MG63 (cell line): ENCODE results near the gene NDUFAF8. TPM values are rescaled to one million over a fixed set of nuclear protein-coding genes. Genes with fewer than 3 reads are reported as not detected.

Experiments
- DNase-seq: peaks from one replicate; pipeline ENCODE4 v3.0.0-alpha.2; 2020
- H3K27me3 ChIP-seq: fragments of 250-450 bp; sonication (Bioruptor Pico); 2 replicates; pipeline ENCODE4 v1.5.1; 2020; ENCODE audit warnings: mild to moderate bottlenecking, moderate library complexity
- H3K36me3 ChIP-seq: fragments of 250-450 bp; sonication (Bioruptor Pico); 2 replicates; pipeline ENCODE4 v1.5.1; 2020; ENCODE audit warnings: mild to moderate bottlenecking, moderate library complexity
- H3K4me3 ChIP-seq: fragments of 250-450 bp; sonication (Bioruptor Pico); 2 replicates; pipeline ENCODE4 v1.5.1; 2020; ENCODE audit warnings: mild to moderate bottlenecking, moderate library complexity
- H3K9me3 ChIP-seq: fragments of 250-450 bp; sonication (Bioruptor Pico); 2 replicates; pipeline ENCODE4 v1.5.1; 2020; ENCODE audit warnings: mild to moderate bottlenecking, moderate library complexity
- total RNA-seq: library from RNA; depleted of rRNA; stranded (reverse); fragments of >200 nt; shearing (Covaris generic); gene quantifications from 2 replicates; pipeline ENCODE4 v1.2.3, GENCODE V29; 2014; ENCODE audit warnings: low replicate concordance

Gene NDUFAF8
- total RNA-seq, 1 experiment from 2014 or later: 63.1 TPM

DNA sequence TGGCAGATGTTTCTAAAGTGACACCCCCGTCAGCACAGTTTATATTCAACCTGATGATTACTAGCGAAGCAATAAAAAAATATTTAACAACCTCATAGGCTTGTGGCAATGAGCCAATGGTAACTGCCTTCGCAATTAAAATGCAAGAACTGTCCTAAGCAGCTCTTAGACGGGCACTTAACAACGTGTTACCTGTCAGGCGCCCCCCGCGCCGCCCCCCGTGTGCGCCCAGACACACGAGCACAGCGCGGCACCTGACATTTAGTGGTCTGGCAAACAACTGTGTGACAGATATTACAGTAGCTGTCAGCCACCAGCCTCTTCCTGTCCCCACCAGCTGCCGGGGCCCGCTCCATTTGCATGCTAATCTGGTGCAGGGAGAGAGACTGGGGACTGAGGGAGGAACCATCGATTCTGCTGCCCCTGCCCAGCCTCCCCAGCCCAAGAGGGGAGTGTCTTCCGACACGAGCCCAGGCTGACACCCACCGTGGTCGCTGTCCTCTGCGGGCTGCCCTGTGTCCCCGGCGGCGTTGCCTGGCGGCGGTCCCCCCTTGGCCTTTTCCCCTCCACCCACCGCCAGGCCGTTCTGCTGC lies 12.7 kb downstream of the NDUFAF8 start:
- Histone ChIP-seq H3K9me3 (no peaks in the 10 kb centered on the region), H3K4me3 (no peak overlapping the region), H3K27me3 (no peaks in the 10 kb centered on the region), H3K36me3 (peaks cover 54% of the 10 kb centered on the region)
- DNase-seq: no peak

DNA sequence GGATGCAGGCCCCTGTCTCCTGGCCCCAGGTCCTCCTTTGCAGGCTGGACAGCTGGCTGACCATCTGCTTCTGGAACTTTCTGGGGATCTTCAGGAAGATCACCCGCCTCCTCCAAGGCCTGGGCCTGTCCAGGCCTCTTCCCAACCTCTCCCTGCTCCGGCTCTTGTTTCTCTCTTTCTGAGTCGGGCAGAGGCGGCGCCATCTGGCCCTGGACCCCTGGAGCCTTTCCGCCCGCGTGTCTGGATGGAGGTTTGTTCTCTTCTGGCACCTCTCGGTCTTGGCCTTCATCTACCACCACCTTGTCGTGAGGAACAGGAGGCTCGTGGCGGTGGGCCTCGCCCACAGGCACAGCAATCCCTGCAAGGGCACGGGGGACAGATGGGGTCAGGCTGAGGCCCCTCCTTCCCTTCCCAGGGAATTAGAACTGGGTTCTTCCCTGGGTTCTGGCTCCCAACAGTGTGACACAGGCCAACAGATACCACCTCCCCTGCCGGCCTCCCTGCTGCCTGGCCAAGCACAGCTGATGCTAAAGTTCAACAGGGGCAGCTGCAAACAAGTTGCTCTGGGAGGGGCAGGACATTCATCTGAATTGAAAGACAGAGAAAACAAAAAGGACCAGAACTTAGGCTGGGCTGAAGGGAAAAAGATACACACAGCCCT lies 13.3 kb downstream of the NDUFAF8 start:
- no peaks in the 10 kb centered on the region for H3K27me3 ChIP-seq
- DNase-seq: no peak
- peaks cover 59% of the 10 kb centered on the region for H3K36me3 ChIP-seq
- H3K4me3 ChIP-seq: no peak overlapping the region
- H3K9me3 ChIP-seq: no peaks in the 10 kb centered on the region

DNA sequence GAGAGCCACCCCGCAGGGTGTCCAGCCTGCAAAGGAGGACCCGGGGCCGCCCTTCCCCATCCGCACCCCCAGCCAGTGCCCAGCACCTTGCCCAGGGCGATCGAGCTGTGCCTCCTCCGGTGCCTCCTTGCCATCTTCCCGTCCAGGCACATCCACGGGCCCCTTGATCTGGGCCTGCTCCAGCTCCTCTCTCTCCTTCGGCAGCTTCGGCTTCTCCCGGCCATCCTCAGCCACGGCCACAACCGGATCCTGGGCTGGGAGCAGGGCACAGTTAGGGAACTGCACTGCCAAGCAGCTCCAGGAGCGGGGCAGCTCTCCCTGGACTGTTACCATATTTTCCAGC lies 13.8 kb downstream of the NDUFAF8 start:
- no peaks in the 10 kb centered on the region for H3K9me3 ChIP-seq
- no peaks in the 10 kb centered on the region for H3K27me3 ChIP-seq
- peaks cover 59% of the 10 kb centered on the region for H3K36me3 ChIP-seq
- no peak for DNase-seq
- H3K4me3 ChIP-seq: no peak overlapping the region

GRCh38 chr17:81253358-81254131 lies 14.4 kb downstream of the NDUFAF8 start:
- DNase-seq: no peak
- Histone ChIP-seq H3K27me3 (no peaks in the 10 kb centered on the region), H3K36me3 (peaks cover 64% of the 10 kb centered on the region), H3K9me3 (no peaks in the 10 kb centered on the region), H3K4me3 (no peak overlapping the region)

DNA sequence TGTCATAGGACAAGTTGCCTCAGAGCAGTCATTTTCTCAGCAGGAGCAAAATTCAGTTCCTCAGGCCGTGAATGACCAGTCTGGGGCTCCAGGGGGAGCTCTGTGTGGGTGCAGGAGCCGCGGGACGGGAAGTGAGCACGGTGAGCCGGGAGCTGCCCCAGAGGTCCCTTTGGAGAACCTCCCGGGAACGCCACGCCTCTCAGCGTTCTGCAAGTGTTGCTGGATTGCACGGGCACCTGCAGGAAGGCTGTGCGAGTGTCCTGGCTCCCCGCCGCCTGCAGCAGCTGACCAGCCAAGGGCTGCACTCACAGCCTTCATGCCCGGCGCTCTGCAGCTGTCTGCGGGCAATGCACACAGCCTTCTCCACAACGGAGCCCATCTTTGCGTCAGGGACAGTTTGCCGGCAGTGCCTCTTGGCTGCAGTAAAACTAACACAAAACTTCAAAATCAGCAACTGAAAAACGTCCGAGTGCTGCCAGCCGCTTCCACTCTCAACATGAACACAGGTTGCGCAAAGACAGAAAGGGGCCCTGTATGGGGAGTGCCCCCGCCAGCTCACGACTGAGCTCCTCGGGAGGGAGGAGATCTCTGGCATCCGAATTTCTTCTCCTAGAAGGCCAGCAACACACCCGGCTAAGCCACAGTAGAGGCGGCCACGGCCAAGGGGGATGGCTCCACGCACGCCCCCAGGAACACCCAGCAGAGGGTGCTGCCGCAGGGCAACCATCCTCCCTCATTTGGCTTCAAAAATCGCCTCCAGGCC lies 16.0 kb downstream of the NDUFAF8 start:
- Histone ChIP-seq H3K36me3 (peaks cover 75% of the 10 kb centered on the region), H3K27me3 (no peaks in the 10 kb centered on the region), H3K9me3 (no peaks in the 10 kb centered on the region), H3K4me3 (no peak overlapping the region)
- DNase-seq: peak; percentile 35

- no peak overlapping the region for H3K4me3 ChIP-seq
- no peaks in the 10 kb centered on the region for H3K9me3 ChIP-seq
- H3K36me3 ChIP-seq: peaks cover 67% of the 10 kb centered on the region
- peak; percentile 71 for DNase-seq
- H3K27me3 ChIP-seq: no peaks in the 10 kb centered on the region
Observed at GRCh38 chr17:81256616-81257015, 17.5 kb downstream of the NDUFAF8 start.

DNA sequence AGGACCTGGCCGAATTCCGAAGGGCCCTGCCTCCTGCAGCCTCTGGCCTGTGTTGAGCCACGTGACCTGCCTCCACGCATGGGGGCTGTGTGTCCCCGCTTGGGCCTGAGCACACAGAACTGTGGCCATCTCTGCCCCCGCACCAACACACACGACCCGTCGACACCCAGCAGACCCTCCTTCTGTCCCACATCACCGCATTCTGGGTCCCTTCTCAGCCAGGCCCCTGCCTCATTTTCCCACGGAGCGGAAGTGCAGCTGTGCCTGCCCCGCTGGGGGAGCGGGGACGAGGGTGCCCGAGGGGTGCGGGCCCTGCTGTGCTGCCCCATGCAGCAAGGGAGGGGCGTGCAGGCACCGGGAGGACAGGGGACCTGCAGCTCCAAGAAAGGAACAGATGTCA lies 18.4 kb downstream of the NDUFAF8 start:
- no peaks in the 10 kb centered on the region for H3K9me3 ChIP-seq
- H3K36me3 ChIP-seq: peaks cover 61% of the 10 kb centered on the region
- no peak overlapping the region for H3K4me3 ChIP-seq
- DNase-seq: no peak
- H3K27me3 ChIP-seq: no peaks in the 10 kb centered on the region

DNA sequence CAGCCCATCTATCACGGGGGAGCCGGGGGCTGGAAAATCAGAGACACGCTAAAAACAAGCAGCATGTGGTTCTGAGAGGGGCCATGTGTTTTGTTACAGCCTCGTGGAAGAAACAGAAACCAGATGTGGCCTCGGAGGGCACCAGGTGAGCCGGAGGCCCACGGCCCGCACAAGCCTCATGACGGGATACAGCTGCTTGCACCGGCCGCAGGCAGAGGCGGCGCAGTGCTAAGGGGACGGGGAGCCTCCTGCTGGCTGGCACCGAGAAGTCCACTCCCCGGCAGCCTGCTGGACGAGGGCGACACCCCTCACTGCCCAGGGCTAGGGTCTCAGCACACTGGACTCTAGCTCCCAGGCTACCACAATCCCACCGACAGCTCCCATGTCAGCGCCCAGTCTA lies 19.2 kb downstream of the NDUFAF8 start:
- H3K4me3 ChIP-seq: no peak overlapping the region
- no peaks in the 10 kb centered on the region for H3K27me3 ChIP-seq
- peaks cover 60% of the 10 kb centered on the region for H3K36me3 ChIP-seq
- DNase-seq: no peak
- H3K9me3 ChIP-seq: no peaks in the 10 kb centered on the region

DNA sequence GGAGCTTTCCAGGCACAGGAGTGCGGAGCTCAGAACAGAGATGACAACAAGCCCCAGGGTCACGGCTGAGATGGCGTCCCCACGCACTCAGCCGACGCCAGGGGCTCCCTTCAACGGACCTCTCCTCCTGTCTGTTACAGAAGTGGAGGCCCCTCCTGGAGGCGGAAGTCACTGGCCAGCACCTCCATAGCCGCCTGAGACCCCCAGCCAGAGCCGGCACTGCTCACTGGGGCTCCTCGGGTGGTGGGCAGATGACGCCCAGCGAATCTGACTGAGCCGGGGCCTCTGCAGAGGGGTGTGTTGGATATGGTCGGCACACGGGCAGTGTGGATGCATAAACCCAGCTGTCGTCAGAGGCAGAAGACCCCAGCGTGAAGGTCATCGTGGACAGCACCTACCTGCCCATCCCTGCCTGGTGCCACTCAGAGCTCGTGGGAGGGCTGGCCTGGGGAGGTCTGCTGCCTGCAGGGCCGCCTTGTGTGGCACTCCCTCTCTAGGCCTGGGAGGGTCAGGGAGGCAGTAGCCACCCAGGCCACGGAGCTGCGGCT lies 20.0 kb downstream of the NDUFAF8 start:
- DNase-seq: no peak
- Histone ChIP-seq H3K27me3 (no peaks in the 10 kb centered on the region), H3K4me3 (no peak overlapping the region), H3K9me3 (no peaks in the 10 kb centered on the region), H3K36me3 (peaks cover 57% of the 10 kb centered on the region)

- Histone ChIP-seq H3K9me3 (no peaks in the 10 kb centered on the region), H3K4me3 (no peak overlapping the region), H3K27me3 (no peaks in the 10 kb centered on the region), H3K36me3 (peaks cover 61% of the 10 kb centered on the region)
- DNase-seq: no peak
Observed at GRCh38 chr17:81260171-81260570, 21.1 kb downstream of the NDUFAF8 start.

- Histone ChIP-seq H3K4me3 (no peak overlapping the region), H3K9me3 (no peaks in the 10 kb centered on the region), H3K36me3 (peaks cover 59% of the 10 kb centered on the region), H3K27me3 (no peaks in the 10 kb centered on the region)
- no peak for DNase-seq
Observed at GRCh38 chr17:81260641-81261040, 21.5 kb downstream of the NDUFAF8 start.

DNA sequence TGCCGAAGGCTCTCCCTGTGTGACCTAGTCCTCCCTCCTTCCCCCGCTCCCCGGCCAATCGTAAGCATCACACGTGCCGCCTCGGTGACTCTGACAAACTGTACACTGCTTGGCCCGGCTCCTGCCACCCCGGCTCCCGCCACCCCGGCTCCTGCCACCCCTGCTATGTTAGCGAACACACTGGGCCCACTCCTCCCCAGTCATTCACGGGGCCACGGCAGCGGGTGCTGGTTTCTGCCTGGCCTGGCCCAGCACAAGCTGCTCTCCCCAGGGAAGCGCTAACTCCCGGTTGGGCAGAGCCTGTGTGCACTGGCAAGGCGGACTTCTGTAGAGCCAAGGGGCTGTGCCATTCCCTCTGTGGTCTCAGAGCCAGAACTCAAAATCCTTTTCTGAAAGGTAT lies 22.0 kb downstream of the NDUFAF8 start:
- H3K36me3 ChIP-seq: peaks cover 60% of the 10 kb centered on the region
- H3K4me3 ChIP-seq: no peak overlapping the region
- no peaks in the 10 kb centered on the region for H3K27me3 ChIP-seq
- H3K9me3 ChIP-seq: no peaks in the 10 kb centered on the region
- no peak for DNase-seq

- Histone ChIP-seq H3K4me3 (no peak overlapping the region), H3K36me3 (peaks cover 57% of the 10 kb centered on the region), H3K9me3 (no peaks in the 10 kb centered on the region), H3K27me3 (no peaks in the 10 kb centered on the region)
- DNase-seq: no peak
Observed at GRCh38 chr17:81261582-81262336, 22.6 kb downstream of the NDUFAF8 start.

GRCh38 chr17:81263371-81264181 lies 24.5 kb downstream of the NDUFAF8 start:
- H3K4me3 ChIP-seq: no peak overlapping the region
- H3K9me3 ChIP-seq: no peaks in the 10 kb centered on the region
- no peaks in the 10 kb centered on the region for H3K27me3 ChIP-seq
- no peak for DNase-seq
- H3K36me3 ChIP-seq: peaks cover 58% of the 10 kb centered on the region

DNA sequence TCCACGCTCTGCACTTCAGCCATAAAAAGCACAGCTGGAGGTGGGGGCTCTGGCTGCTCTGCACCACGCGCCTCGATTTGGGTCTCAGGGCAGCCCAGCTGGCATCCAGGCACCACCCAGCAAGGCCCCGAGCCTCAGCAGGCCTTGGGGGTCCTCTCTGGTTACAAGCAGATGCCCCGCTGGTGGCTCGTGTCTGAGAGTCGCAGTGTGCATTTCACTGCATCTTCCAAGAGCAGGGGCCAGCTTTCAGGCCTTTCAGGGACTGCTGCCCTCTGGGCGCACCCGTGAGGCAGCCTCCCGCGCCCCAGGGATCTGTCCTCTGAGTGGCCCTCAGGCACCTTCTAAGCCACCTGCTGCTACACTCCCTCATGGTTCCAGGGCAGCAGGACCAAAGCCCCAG lies 25.5 kb downstream of the NDUFAF8 start:
- H3K27me3 ChIP-seq: no peaks in the 10 kb centered on the region
- DNase-seq: no peak
- no peak overlapping the region for H3K4me3 ChIP-seq
- peaks cover 58% of the 10 kb centered on the region for H3K36me3 ChIP-seq
- H3K9me3 ChIP-seq: no peaks in the 10 kb centered on the region

- DNase-seq: no peak
- Histone ChIP-seq H3K9me3 (no peaks in the 10 kb centered on the region), H3K4me3 (no peak overlapping the region), H3K36me3 (peaks cover 57% of the 10 kb centered on the region), H3K27me3 (no peaks in the 10 kb centered on the region)
Observed at GRCh38 chr17:81265576-81265975, 26.5 kb downstream of the NDUFAF8 start.
